Inferior parietal cortex (tissue), 1 donor: ENCODE data around the gene PGA4.

ENCODE experiments used
- DNase-seq: peaks from one replicate; pipeline ENCODE4 v3.0.0-alpha.2; 2016; ENCODE audit errors: extremely low spot score

Gene PGA4

GRCh38 chr11:61279934-61280659 is 58.0 kb downstream of the PGA4 start:
- DNase-seq = peak; percentile 11

GRCh38 chr11:61280883-61281580 is 58.9 kb downstream of the PGA4 start:
- DNase-seq = no peak
